ENCODE results near the gene SCAMP2.

GRCh38 chr15:74884428-74885223 lies 11.5 kb upstream of the SCAMP2 start:
- TF ChIP-seq CTCF (conservative IDR thresholded peaks at IDR 0.05): no peak
- no peak for TF ChIP-seq ZFX (IDR thresholded peaks at IDR 0.05)
